SK-N-SH (cell line): Measurements from ENCODE around the gene AKT2. TPM values are rescaled to one million over a fixed set of nuclear protein-coding genes. Genes with fewer than 3 reads are reported as not detected.

Experiments used
- CTCF ChIA-PET: fragments of 300-600, 350-600 bp; formaldehyde crosslinking; extraction: SDS; loops from one replicate; lab custom pipeline; 2021; lab: Yijun Ruan, JAX
- POLR2A ChIA-PET: fragments of 350-600 bp; sonication (Branson Sonifier 250); formaldehyde crosslinking; extraction: SDS; loops from one replicate; lab custom pipeline; 2020; ENCODE audit warnings: antibody characterized with exemption, inconsistent platforms; lab: Yijun Ruan, JAX
- DNase-seq: peaks from one replicate; pipeline ENCODE4 v3.0.0; 2012
- H2AFZ ChIP-seq: fragments of 200-600 bp; sonication (generic); 2 replicates; pipeline ENCODE4 v1.8.1; 2016; ENCODE audit warnings: antibody characterized with exemption, mild to moderate bottlenecking, low read depth
- H3F3A ChIP-seq: fragments of 200-600 bp; sonication (generic); replicated peaks from 2 replicates; pipeline ENCODE3; 2016; ENCODE audit warnings: antibody characterized with exemption, mild to moderate bottlenecking; ENCODE audit not compliant: insufficient read depth
- H3K27ac ChIP-seq, 2 experiments: fragments of 200-500 bp in 1 of 2; fragments of 200-600 bp in 1 of 2; sonication (Bioruptor generic) in 1 of 2; sonication (generic), shearing (Covaris generic) in 1 of 2; 2 replicates each; pipeline versions ENCODE4 v1.5.1 to v1.6.1; 2014 to 2016; ENCODE audit warnings: low read depth in 2 of 2, inconsistent platforms in 1 of 2, low read length in 1 of 2, mild to moderate bottlenecking in 1 of 2, mixed read lengths in 1 of 2
- H3K27me3 ChIP-seq: fragments of 200-600 bp; sonication (generic), shearing (Covaris generic); 2 replicates; pipeline ENCODE4 v1.6.1; 2016; ENCODE audit warnings: mixed run types; ENCODE audit not compliant: insufficient read depth
- H3K36me3 ChIP-seq, 2 experiments: fragments of 200-500 bp in 1 of 2; fragments of 200-600 bp in 1 of 2; sonication (Bioruptor generic) in 1 of 2; sonication (generic) in 1 of 2; replicated peaks in 1 of 2; 2 replicates each; pipeline versions ENCODE3 to v1.5.1; 2014 to 2016; ENCODE audit warnings: low read length in 1 of 2, mild to moderate bottlenecking in 1 of 2; ENCODE audit not compliant: insufficient read depth in 2 of 2, control insufficient read depth in 1 of 2
- H3K4me1 ChIP-seq, 2 experiments: fragments of 200-500 bp in 1 of 2; fragments of 200-600 bp in 1 of 2; sonication (Bioruptor generic) in 1 of 2; sonication (generic), shearing (Covaris generic) in 1 of 2; 2 replicates each; pipeline versions ENCODE4 v1.5.1 to v1.6.1; 2014 to 2016; ENCODE audit warnings: low read depth in 1 of 2, low read length in 1 of 2, mixed run types in 1 of 2; ENCODE audit not compliant: insufficient read depth in 2 of 2, control insufficient read depth in 1 of 2
- H3K4me2 ChIP-seq: fragments of 200-600 bp; sonication (generic), shearing (Covaris generic); 2 replicates; pipeline ENCODE4 v1.6.1; 2017; ENCODE audit warnings: mixed run types
- H3K4me3 ChIP-seq, 2 experiments: fragments of 200-500 bp in 1 of 2; fragments of 200-600 bp in 1 of 2; sonication (Bioruptor generic) in 1 of 2; sonication (generic), shearing (Covaris generic) in 1 of 2; 2 replicates each; pipeline versions ENCODE4 v1.5.1 to v1.8.1; 2014 to 2016; ENCODE audit warnings: low read depth in 2 of 2, inconsistent platforms in 1 of 2, low read length in 1 of 2, mild to moderate bottlenecking in 1 of 2, mixed read lengths in 1 of 2, moderate library complexity in 1 of 2
- H3K79me2 ChIP-seq: fragments of 200-600 bp; sonication (generic); 2 replicates; pipeline ENCODE4 v1.8.1; 2017; ENCODE audit warnings: mild to moderate bottlenecking; ENCODE audit not compliant: insufficient read depth
- H3K9ac ChIP-seq: fragments of 200-600 bp; sonication (generic); 2 replicates; pipeline ENCODE4 v1.6.1; 2017; ENCODE audit warnings: mixed run types
- H3K9me2 ChIP-seq: fragments of 200-600 bp; sonication (generic); 2 replicates; pipeline ENCODE4 v1.6.1; 2017; ENCODE audit warnings: mixed run types
- H3K9me3 ChIP-seq: fragments of 200-600 bp; sonication (generic); 2 replicates; pipeline ENCODE4 v1.6.1; 2017; ENCODE audit warnings: mixed run types, mild to moderate bottlenecking, moderate library complexity
- H4K20me1 ChIP-seq: fragments of 200-600 bp; sonication (generic); 2 replicates; pipeline ENCODE4 v1.6.1; 2017; ENCODE audit warnings: mild to moderate bottlenecking, mixed run types; ENCODE audit not compliant: insufficient read depth
- CTCF ChIP-seq: fragments of 200-600 bp; sonication (generic); IDR thresholded peaks from 2 replicates; pipeline ENCODE4 v1.6.1; 2017; ENCODE audit warnings: antibody characterized with exemption, mild to moderate bottlenecking, moderate library complexity
- FOXJ3 ChIP-seq: sonication (generic); formaldehyde crosslinking; IDR thresholded peaks from 2 replicates; pipeline ENCODE4 v1.5.1; 2020; ENCODE audit warnings: mild to moderate bottlenecking, missing genetic modification reagents
- FOXM1 ChIP-seq: IDR thresholded peaks from 2 replicates; pipeline ENCODE4 v1.4.0; 2012; ENCODE audit warnings: low read depth, mild to moderate bottlenecking
- GABPA ChIP-seq: IDR thresholded peaks from 2 replicates; pipeline ENCODE4 v1.4.0; 2012; ENCODE audit warnings: low read depth, mild to moderate bottlenecking
- JUND ChIP-seq: IDR thresholded peaks from 2 replicates; pipeline ENCODE4 v1.4.0; 2012
- MXI1 ChIP-seq: IDR thresholded peaks from 2 replicates; pipeline ENCODE4 v1.6.1; 2012; ENCODE audit warnings: mild to moderate bottlenecking, low read depth, low read length, improper control_type of control experiment
- NRF1 ChIP-seq: IDR thresholded peaks from 2 replicates; pipeline ENCODE4 v1.6.1; 2012; ENCODE audit warnings: low read depth, mild to moderate bottlenecking, low read length
- POLR2AphosphoS5 ChIP-seq: IDR thresholded peaks from 2 replicates; pipeline ENCODE4 v1.6.1; 2012; ENCODE audit warnings: low read depth, low read length
- RCOR1 ChIP-seq: fragments of 150-350 bp; IDR thresholded peaks from 2 replicates; pipeline ENCODE4 v1.6.1; 2017; ENCODE audit warnings: antibody characterized with exemption, low read length
- RFX5 ChIP-seq: IDR thresholded peaks from 2 replicates; pipeline ENCODE4 v1.6.1; 2012; ENCODE audit warnings: mild to moderate bottlenecking, improper control_type of control experiment, low read length
- RXRA ChIP-seq: IDR thresholded peaks from 2 replicates; pipeline ENCODE4 v1.4.0; 2012; ENCODE audit warnings: low read depth, mild to moderate bottlenecking, borderline replicate concordance
- SIN3A ChIP-seq: IDR thresholded peaks from 2 replicates; pipeline ENCODE4 v1.6.1; 2012; ENCODE audit warnings: low read depth, mild to moderate bottlenecking, low read length, moderate library complexity, borderline replicate concordance
- TCF12 ChIP-seq: IDR thresholded peaks from 2 replicates; pipeline ENCODE4 v1.4.0; 2012
- YY1 ChIP-seq: IDR thresholded peaks from 2 replicates; pipeline ENCODE4 v1.4.0; 2012; ENCODE audit warnings: low read depth, mild to moderate bottlenecking
- ZBTB33 ChIP-seq: IDR thresholded peaks from 2 replicates; pipeline ENCODE4 v1.4.0; 2012; ENCODE audit warnings: low read depth, borderline replicate concordance
- WGBS: methylation state at CpG from one replicate; pipeline ENCODE4 v1.1.6; 2017; ENCODE audit warnings: low lambda C conversion rate; 5-methylcytosine and 5-hydroxymethylcytosine counted together
- polyA plus RNA-seq, 3 experiments: library from polyadenylated mRNA; depleted of rRNA; stranded (reverse); fragments of >200 nt; gene quantifications; 2 replicates each; pipeline ENCODE4 v1.2.3, GENCODE V29; 2012
- TF ChIP-seq, protein P1 (sequence below): fragments of 150-350 bp; IDR thresholded peaks from 2 replicates; pipeline ENCODE4 v1.6.1; 2016; ENCODE audit warnings: mild to moderate bottlenecking, low read depth, low read length
- TF ChIP-seq, protein P2 (sequence below): IDR thresholded peaks from 2 replicates; pipeline ENCODE4 v1.4.0; 2012; ENCODE audit warnings: low read depth, borderline replicate concordance
- TF ChIP-seq, protein P3 (sequence below): IDR thresholded peaks from 2 replicates; pipeline ENCODE4 v1.4.0; 2012; ENCODE audit warnings: low read depth
- TF ChIP-seq, protein P4 (sequence below): fragments of 150-350 bp; IDR thresholded peaks from 2 replicates; pipeline ENCODE4 v1.6.1; 2017; ENCODE audit warnings: antibody characterized with exemption, low read length, low read depth, borderline replicate concordance

AKT2 gene
- polyA plus RNA-seq, 1 of the 3 experiments (the other 2 are of a cell fraction): 99.8 TPM

- Histone ChIP-seq H3K9me2 (no peaks in the 10 kb centered on the region), H4K20me1 (no peaks in the 10 kb centered on the region), H3K9me3 (no peaks in the 10 kb centered on the region), H3K4me1 (no peaks in the 10 kb centered on the region; a peak in 1 of 4 replicates), H2AFZ (no peak overlapping the region), H3F3A (peaks cover 14% of the 10 kb centered on the region), H3K27ac (no peak overlapping the region), H3K79me2 (no peaks in the 10 kb centered on the region), H3K4me2 (no peak overlapping the region), H3K27me3 (no peaks in the 10 kb centered on the region), H3K9ac (no peak overlapping the region), H3K4me3 (peak overlapping the region in 1 of 2 experiments; percentile 44; a peak in 3 of 4 replicates), H3K36me3 (no peaks in the 10 kb centered on the region)
- ChIA-PET CTCF (interaction anchor here (0.6 to 5.6 kb wide), 39 partner anchors 8 to 373 kb away, joined by 3 to 41 read pairs (median 4); partner anchors contain the start of genes CCNP, FBL, MAP3K10 and SERTAD3), POLR2A (interaction anchor here (0.7 to 1.5 kb wide), 2 partner anchors 26 to 285 kb away, joined by 3 to 6 read pairs; partner anchors contain the start of gene MAP3K10)
- TF ChIP-seq YY1 (no peak), NRF1 (no peak), RXRA (no peak), CTCF (peak; percentile 32)
- TF ChIP-seq, protein P1, sequence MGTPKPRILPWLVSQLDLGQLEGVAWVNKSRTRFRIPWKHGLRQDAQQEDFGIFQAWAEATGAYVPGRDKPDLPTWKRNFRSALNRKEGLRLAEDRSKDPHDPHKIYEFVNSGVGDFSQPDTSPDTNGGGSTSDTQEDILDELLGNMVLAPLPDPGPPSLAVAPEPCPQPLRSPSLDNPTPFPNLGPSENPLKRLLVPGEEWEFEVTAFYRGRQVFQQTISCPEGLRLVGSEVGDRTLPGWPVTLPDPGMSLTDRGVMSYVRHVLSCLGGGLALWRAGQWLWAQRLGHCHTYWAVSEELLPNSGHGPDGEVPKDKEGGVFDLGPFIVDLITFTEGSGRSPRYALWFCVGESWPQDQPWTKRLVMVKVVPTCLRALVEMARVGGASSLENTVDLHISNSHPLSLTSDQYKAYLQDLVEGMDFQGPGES: no peak
- DNase-seq: peak; percentile 81
- 25% methylated on average over 34 of the region's 54 CpGs for WGBS
These were observed 67.9 kb downstream of the AKT2 start for GRCh38 chr19:40217027-40217810.

DNA sequence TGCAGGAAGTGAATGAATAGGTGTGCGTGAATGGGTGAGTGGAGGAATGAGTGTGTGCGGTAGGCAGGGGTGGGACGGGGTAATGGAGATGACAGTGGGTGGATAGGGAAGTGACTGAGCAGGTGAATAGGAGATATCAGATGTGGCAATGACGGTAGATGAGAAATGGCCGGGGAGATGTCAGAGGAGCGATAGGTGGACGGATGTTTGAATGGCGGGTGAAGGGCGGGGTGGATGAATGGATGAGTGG lies 68.4 kb downstream of the AKT2 start:
- no peak for DNase-seq
- CTCF ChIA-PET: interaction anchor here (0.9 to 5.6 kb wide), 17 partner anchors 11 to 370 kb away, joined by 3 to 41 read pairs (median 7); partner anchors contain the start of genes CCNP, FBL and MAP3K10
- Histone ChIP-seq H3K9me3 (no peaks in the 10 kb centered on the region), H3K36me3 (no peaks in the 10 kb centered on the region), H3K9me2 (no peaks in the 10 kb centered on the region), H3K4me2 (no peak overlapping the region), H2AFZ (no peak overlapping the region), H3K27me3 (no peaks in the 10 kb centered on the region), H3F3A (peaks cover 14% of the 10 kb centered on the region), H3K9ac (no peak overlapping the region), H4K20me1 (no peaks in the 10 kb centered on the region), H3K27ac (no peak overlapping the region), H3K4me1 (no peaks in the 10 kb centered on the region; a peak in 1 of 4 replicates), H3K79me2 (no peaks in the 10 kb centered on the region), H3K4me3 (no peak overlapping the region)
- WGBS: 82% methylated on average over 9 of the region's 9 CpGs
- POLR2A ChIA-PET: no interaction called here
- TF ChIP-seq RCOR1: no peak
- no peak for TF ChIP-seq RXRA
- no peak for TF ChIP-seq JUND
- no peak for TF ChIP-seq TCF12
- TF ChIP-seq, protein P2, sequence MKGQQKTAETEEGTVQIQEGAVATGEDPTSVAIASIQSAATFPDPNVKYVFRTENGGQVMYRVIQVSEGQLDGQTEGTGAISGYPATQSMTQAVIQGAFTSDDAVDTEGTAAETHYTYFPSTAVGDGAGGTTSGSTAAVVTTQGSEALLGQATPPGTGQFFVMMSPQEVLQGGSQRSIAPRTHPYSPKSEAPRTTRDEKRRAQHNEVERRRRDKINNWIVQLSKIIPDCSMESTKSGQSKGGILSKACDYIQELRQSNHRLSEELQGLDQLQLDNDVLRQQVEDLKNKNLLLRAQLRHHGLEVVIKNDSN: no peak
- TF ChIP-seq RFX5: no peak
- TF ChIP-seq FOXM1: no peak
- no peak for TF ChIP-seq GABPA
- TF ChIP-seq ZBTB33: no peak
- TF ChIP-seq SIN3A: no peak
- TF ChIP-seq POLR2AphosphoS5: no peak
- TF ChIP-seq, protein P3, sequence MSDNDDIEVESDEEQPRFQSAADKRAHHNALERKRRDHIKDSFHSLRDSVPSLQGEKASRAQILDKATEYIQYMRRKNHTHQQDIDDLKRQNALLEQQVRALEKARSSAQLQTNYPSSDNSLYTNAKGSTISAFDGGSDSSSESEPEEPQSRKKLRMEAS: no peak
- TF ChIP-seq MXI1: no peak
- no peak for TF ChIP-seq FOXJ3 (CRISPR knock-in tag)
- no peak for TF ChIP-seq NRF1
- TF ChIP-seq, protein P4, sequence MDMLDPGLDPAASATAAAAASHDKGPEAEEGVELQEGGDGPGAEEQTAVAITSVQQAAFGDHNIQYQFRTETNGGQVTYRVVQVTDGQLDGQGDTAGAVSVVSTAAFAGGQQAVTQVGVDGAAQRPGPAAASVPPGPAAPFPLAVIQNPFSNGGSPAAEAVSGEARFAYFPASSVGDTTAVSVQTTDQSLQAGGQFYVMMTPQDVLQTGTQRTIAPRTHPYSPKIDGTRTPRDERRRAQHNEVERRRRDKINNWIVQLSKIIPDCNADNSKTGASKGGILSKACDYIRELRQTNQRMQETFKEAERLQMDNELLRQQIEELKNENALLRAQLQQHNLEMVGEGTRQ: no peak
